HepG2 (cell line): ENCODE results near the gene CADM1. TPM values are rescaled to one million over a fixed set of nuclear protein-coding genes. Genes with fewer than 3 reads are reported as not detected.

Experiments used
- ATAC-seq: fragments of 200-7000 bp; cut with Tn5 transposase; 3 replicates; pipeline ENCODE4 v1.9.1; 2020; ENCODE audit warnings: mild to moderate bottlenecking, moderate library complexity
- BruUV-seq: library from RNA; stranded (reverse); fragments of 400-500 nt; replicated peaks from 2 replicates; lab custom pipeline; 2021; lab: Mats Ljungman, UMichigan
- CTCF ChIA-PET: fragments of 300-600 bp; formaldehyde crosslinking; extraction: SDS; loops from one replicate; lab custom pipeline; 2021; ENCODE audit warnings: low total read pairs, inconsistent platforms, low intra/inter-chr PET ratio; lab: Yijun Ruan, JAX
- POLR2A ChIA-PET: fragments of 350-600 bp; sonication (Branson Sonifier 250); formaldehyde crosslinking; loops from one replicate; lab custom pipeline; 2020; ENCODE audit warnings: antibody characterized with exemption, inconsistent platforms; lab: Yijun Ruan, JAX
- DNase-seq: peaks from one replicate; pipeline ENCODE4 v3.0.0-alpha.2; 2015; ENCODE audit warnings: low spot score
- FAIRE-seq: peaks from 3 replicates; lab custom pipeline; 2011; peaks lifted over from hg19 to GRCh38; lab: Jason Lieb, UNC
- H2AFZ ChIP-seq: one replicate; pipeline ENCODE4 v1.6.1; 2011; ENCODE audit warnings: low read length, inconsistent platforms
- H3K27ac ChIP-seq: fragments of 300-600 bp; 3 replicates; pipeline ENCODE4 v1.8.0; 2011; ENCODE audit warnings: mixed run types, mild to moderate bottlenecking, mixed read lengths, low read length, inconsistent platforms; ENCODE audit not compliant: insufficient read depth; ENCODE audit errors: extremely low read length
- H3K27me3 ChIP-seq, 2 experiments: fragments of 200-600 bp in 1 of 2; 2 replicates in 1 of 2; 3 replicates in 1 of 2; pipeline versions ENCODE4 v1.6.0 to v1.8.0; 2011; ENCODE audit warnings: low read length in 2 of 2, mild to moderate bottlenecking in 2 of 2, moderate library complexity in 2 of 2, inconsistent platforms in 1 of 2; ENCODE audit not compliant: insufficient read depth in 2 of 2, control insufficient read depth in 1 of 2
- H3K36me3 ChIP-seq, 2 experiments: fragments of 200-600 bp in 1 of 2; replicated peaks in 1 of 2; 2 replicates in 1 of 2; 3 replicates in 1 of 2; pipeline versions ENCODE4 v1.5.1 to v1.8.0; 2011; ENCODE audit warnings: low read length in 2 of 2, inconsistent platforms in 1 of 2; ENCODE audit not compliant: insufficient read depth in 2 of 2, control insufficient read depth in 1 of 2
- H3K4me1 ChIP-seq: 2 replicates; pipeline ENCODE4 v1.5.1; 2012; ENCODE audit warnings: low read length, inconsistent platforms; ENCODE audit not compliant: insufficient read depth
- H3K4me2 ChIP-seq: 2 replicates; pipeline ENCODE4 v1.6.0; 2011; ENCODE audit warnings: low read depth, low read length, inconsistent platforms
- H3K4me3 ChIP-seq, 3 experiments: fragments of 200-600 bp in 1 of 3; sonication (generic), shearing (Covaris generic) in 1 of 3; replicated peaks in 1 of 3; 2 replicates each; pipeline ENCODE4 v1.5.1; 2011 to 2016; ENCODE audit warnings: low read length in 3 of 3, inconsistent platforms in 2 of 3, low read depth in 2 of 3, mild to moderate bottlenecking in 2 of 3, control low read depth in 1 of 3, mixed read lengths in 1 of 3; ENCODE audit not compliant: insufficient read depth in 1 of 3
- H3K79me2 ChIP-seq: one replicate; pipeline ENCODE4 v1.6.1; 2011; ENCODE audit warnings: low read length, inconsistent platforms; ENCODE audit not compliant: insufficient read depth
- H3K9ac ChIP-seq: 2 replicates; pipeline ENCODE4 v1.6.0; 2011; ENCODE audit warnings: mild to moderate bottlenecking, low read depth, low read length, inconsistent platforms; ENCODE audit not compliant: insufficient read depth
- H3K9me3 ChIP-seq: 2 replicates; pipeline ENCODE4 v1.5.1; 2012; ENCODE audit warnings: mild to moderate bottlenecking, low read length
- H4K20me1 ChIP-seq: 2 replicates; pipeline ENCODE4 v1.6.0; 2011; ENCODE audit warnings: inconsistent platforms, mild to moderate bottlenecking, low read length, moderate library complexity; ENCODE audit not compliant: insufficient read depth
- AHR ChIP-seq: IDR thresholded peaks from 2 replicates; pipeline ENCODE4 v1.6.1; 2018; ENCODE audit warnings: missing genetic modification reagents, missing compliant biosample characterization
- HINFP ChIP-seq: sonication (generic); formaldehyde crosslinking; IDR thresholded peaks from 2 replicates; pipeline ENCODE4 v1.4.0; 2020; ENCODE audit warnings: low read depth, mild to moderate bottlenecking, missing genetic modification reagents
- HNF4A ChIP-seq: sonication (generic); formaldehyde crosslinking; IDR thresholded peaks from 2 replicates; pipeline ENCODE4 v1.4.0; 2020; ENCODE audit warnings: missing genetic modification reagents
- NR3C1 ChIP-seq: sonication (generic); formaldehyde crosslinking; IDR thresholded peaks from 2 replicates; pipeline ENCODE4 v1.4.0; 2020; ENCODE audit warnings: missing genetic modification reagents
- THRA ChIP-seq: sonication (generic); formaldehyde crosslinking; IDR thresholded peaks from 2 replicates; pipeline ENCODE4 v1.4.0; 2020; ENCODE audit warnings: missing genetic modification reagents, borderline replicate concordance
- WIZ ChIP-seq: sonication (generic); formaldehyde crosslinking; IDR thresholded peaks from 2 replicates; pipeline ENCODE4 v1.5.1; 2020; ENCODE audit warnings: mild to moderate bottlenecking, missing genetic modification reagents
- ZBTB33 ChIP-seq: sonication (generic); formaldehyde crosslinking; IDR thresholded peaks from 2 replicates; pipeline ENCODE4 v1.4.0; 2020; ENCODE audit warnings: missing genetic modification reagents
- ZNF33A ChIP-seq: sonication (generic); formaldehyde crosslinking; IDR thresholded peaks from 2 replicates; pipeline ENCODE4 v1.5.1; 2020; ENCODE audit warnings: missing genetic modification reagents, mild to moderate bottlenecking, moderate library complexity, borderline replicate concordance
- ZNF552 ChIP-seq: sonication (generic); formaldehyde crosslinking; IDR thresholded peaks from 2 replicates; pipeline ENCODE4 v1.9.0; 2022; ENCODE audit warnings: missing genetic modification reagents, mild to moderate bottlenecking, borderline replicate concordance
- ZNF556 ChIP-seq: sonication (generic); formaldehyde crosslinking; IDR thresholded peaks from 2 replicates; pipeline ENCODE4 v1.4.0; 2020; ENCODE audit warnings: mild to moderate bottlenecking, missing genetic modification reagents, borderline replicate concordance
- WGBS: methylation state at CpG from one replicate; pipeline ENCODE4 v1.1.6; 2017; ENCODE audit warnings: low lambda C conversion rate; 5-methylcytosine and 5-hydroxymethylcytosine counted together
- in situ Hi-C: cut with HindIII; loops from 2 replicates; pipeline ENCODE4 v1.10.0; 2017; ENCODE audit warnings: low pct_unique_long_range_greater_than_20kb; ENCODE audit not compliant: extremely low pct_ligation_motif_present
- intact Hi-C: fragments of 100-400 bp; cut with micrococcal nuclease; formaldehyde crosslinking; loops from one replicate; pipeline ENCODE4 v1.10.0; 2022; ENCODE audit not compliant: unreplicated experiment
- polyA plus RNA-seq, 8 experiments: library from polyadenylated mRNA; depleted of rRNA in 3 of 8; stranded (reverse) in 7 of 8; unstranded in 1 of 8; fragments of >200 nt; fragmentation: Illumina TruSeq in 4 of 8; extraction: Trizol in 4 of 8; gene quantifications; 2 replicates each; pipeline versions ENCODE4 v1.2.1 to v1.2.3, GENCODE V29; 2011 to 2016; ENCODE audit warnings: low read depth in 4 of 8, missing spikeins in 1 of 8, mixed read lengths in 1 of 8; ENCODE audit not compliant: insufficient read depth in 1 of 8
- total RNA-seq, 5 experiments: library from RNA; depleted of rRNA; stranded (reverse); fragments of >200 nt; fragmentation: Illumina TruSeq; extraction: Trizol; gene quantifications; 2 replicates each; pipeline ENCODE4 v1.2.3, GENCODE V29; 2016; ENCODE audit warnings: low read depth in 1 of 5

Gene CADM1
- total and polyA plus RNA-seq, 2 of the 13 experiments (the other 11 are each of a cell fraction or from before 2014, with no cell fraction given): 71.3 to 122 TPM

DNA sequence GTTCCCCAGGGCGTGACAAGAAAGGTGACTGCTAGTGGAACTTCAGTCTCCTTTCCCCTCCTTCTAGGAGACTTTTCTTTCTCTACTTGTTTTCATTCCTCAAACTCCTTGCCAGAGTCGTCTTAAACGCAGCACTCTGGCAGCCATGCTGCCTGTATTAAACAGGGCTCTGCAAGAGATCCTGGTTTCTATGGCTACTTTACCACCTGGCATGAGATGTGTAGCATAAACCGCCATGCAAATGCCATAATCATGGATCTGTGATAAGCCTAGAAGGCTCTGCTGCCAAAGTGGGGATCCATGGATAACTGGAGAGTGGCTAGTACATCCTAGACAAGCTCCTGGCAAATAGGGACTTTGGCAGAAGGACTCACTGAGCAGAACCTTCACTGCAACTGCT, 321.1 kb downstream of the CADM1 start (continued):
- no peak for TF ChIP-seq WIZ (CRISPR knock-in tag)
- TF ChIP-seq ZNF33A (CRISPR knock-in tag): no peak
- TF ChIP-seq ZBTB33 (CRISPR knock-in tag): no peak
- no peak for TF ChIP-seq HINFP (CRISPR knock-in tag)

- TF ChIP-seq AHR (CRISPR knock-in tag) (no peak), THRA (CRISPR knock-in tag) (no peak), ZNF556 (no peak), HNF4A (peak; percentile 33; the same call in 1 of the 2 replicates), NR3C1 (no peak), ZNF552 (CRISPR knock-in tag) (no peak)
- no peak overlapping the region for H3K27ac ChIP-seq
- no peaks in the 10 kb centered on the region for H3K9me3 ChIP-seq
- POLR2A ChIA-PET: no interaction called here
- no peak overlapping the region for H3K4me2 ChIP-seq
- CTCF ChIA-PET: no interaction called here
- DNase-seq (no peak), FAIRE-seq (no peak), ATAC-seq (no peak; the same call in 2 of the 3 replicates)
- BruUV-seq: no TSS peak
- 87% methylated on average over 6 of the region's 7 CpGs for WGBS
- peaks cover 14% of the 10 kb centered on the region for H3K4me1 ChIP-seq
- H4K20me1 ChIP-seq: no peaks in the 10 kb centered on the region
- no peak overlapping the region for H3K9ac ChIP-seq
- no peak overlapping the region for H3K4me3 ChIP-seq
- H3K79me2 ChIP-seq: no peaks in the 10 kb centered on the region
- intact Hi-C loops: no loop called here
- in situ Hi-C loops: no loop called here
- no peak overlapping the region for H2AFZ ChIP-seq
- no peaks in the 10 kb centered on the region for H3K27me3 ChIP-seq
- peaks cover 1 to 9% of the 10 kb centered on the region in 2 experiments; a peak in 2 of 5 replicates for H3K36me3 ChIP-seq
These were observed 321.8 kb downstream of the CADM1 start for GRCh38 chr11:115182282-115182955.
